ENCODE results near the gene TERT. TPM values are rescaled to one million over a fixed set of nuclear protein-coding genes. Genes with fewer than 3 reads are reported as not detected.

The TERT gene
- total and polyA plus RNA-seq, 10 of the 15 experiments (the other 5 are each of a cell fraction or from before 2014, with no cell fraction given): 0.08 to 21.5 (median 5.0) TPM

- Histone ChIP-seq H3K4me1 (ENCODE audit: control insufficient read depth, insufficient read depth, low read length) (peaks cover 27% of the 10 kb centered on the region), H3K27me3 (replicated peaks in 1 of 2; ENCODE audit: control insufficient read depth in 2 of 2, insufficient read depth in 2 of 2, low read length in 1 of 2) (no peaks in the 10 kb centered on the region), H2AFZ (ENCODE audit: control insufficient read depth, low read depth, low read length) (no peak overlapping the region), H4K20me1 (ENCODE audit: control insufficient read depth, insufficient read depth) (no peaks in the 10 kb centered on the region), H3K9ac (ENCODE audit: control insufficient read depth, insufficient read depth, low read length) (no peak overlapping the region), H3K4me3 (no peak overlapping the region), H3K4me2 (ENCODE audit: control insufficient read depth, insufficient read depth) (no peak overlapping the region), H3K36me3 (ENCODE audit: control insufficient read depth in 2 of 2, insufficient read depth in 2 of 2, low read length in 1 of 2) (peaks cover 16 to 49% of the 10 kb centered on the region in 2 experiments), H3K9me3 (replicated peaks; ENCODE audit: control insufficient read depth, insufficient read depth, low read length) (no peaks in the 10 kb centered on the region), H3K27ac (ENCODE audit: control insufficient read depth, insufficient read depth) (no peak overlapping the region), H3K79me2 (ENCODE audit: control insufficient read depth, insufficient read depth, low read length) (no peaks in the 10 kb centered on the region)
- FAIRE-seq (no peak), ATAC-seq (no peak), DNase-seq (ENCODE audit: low read depth, low spot score) (no peak)
- TF ChIP-seq SUZ12 (IDR thresholded peaks at IDR 0.05; ENCODE audit: unreplicated experiment) (no peak), HDGF (IDR thresholded peaks at IDR 0.05) (no peak), POLR2A (IDR thresholded peaks at IDR 0.05; ENCODE audit: low read depth, low read length) (peak; percentile 23; the same call in 1 of the 2 replicates), SP1 (IDR thresholded peaks at IDR 0.05; ENCODE audit: low read depth, low read length) (no peak), ZSCAN29 (IDR thresholded peaks at IDR 0.05) (no peak), NKRF (conservative IDR thresholded peaks at IDR 0.05) (no peak)
- ChIA-PET SMC1A (ENCODE audit: uncharacterized antibody, unreplicated experiment) (no interaction called here), RAD21 (ENCODE audit: unreplicated experiment) (no interaction called here), POLR2A (no interaction called here), CTCF (no interaction called here)
- no TSS peak for BruUV-seq (replicated peaks)
- intact Hi-C loops (cut with micrococcal nuclease; ENCODE audit: unreplicated experiment): loop anchor here (10.0 kb wide), 1 partner anchor 475 kb away; the partner anchor contains the start of gene MRPL36
- 98% methylated on average over 20 of the region's 21 CpGs for WGBS (ENCODE audit: insufficient coverage, insufficient replicate concordance, low lambda C conversion rate, missing lambda C conversion rate)
- in situ Hi-C loops (cut with MboI): no loop called here
These were observed 24.8 kb upstream of the TERT start for GRCh38 chr5:1319436-1320256.
